Measurements from ENCODE around the gene NAXD.

- TF ChIP-seq, protein P1, sequence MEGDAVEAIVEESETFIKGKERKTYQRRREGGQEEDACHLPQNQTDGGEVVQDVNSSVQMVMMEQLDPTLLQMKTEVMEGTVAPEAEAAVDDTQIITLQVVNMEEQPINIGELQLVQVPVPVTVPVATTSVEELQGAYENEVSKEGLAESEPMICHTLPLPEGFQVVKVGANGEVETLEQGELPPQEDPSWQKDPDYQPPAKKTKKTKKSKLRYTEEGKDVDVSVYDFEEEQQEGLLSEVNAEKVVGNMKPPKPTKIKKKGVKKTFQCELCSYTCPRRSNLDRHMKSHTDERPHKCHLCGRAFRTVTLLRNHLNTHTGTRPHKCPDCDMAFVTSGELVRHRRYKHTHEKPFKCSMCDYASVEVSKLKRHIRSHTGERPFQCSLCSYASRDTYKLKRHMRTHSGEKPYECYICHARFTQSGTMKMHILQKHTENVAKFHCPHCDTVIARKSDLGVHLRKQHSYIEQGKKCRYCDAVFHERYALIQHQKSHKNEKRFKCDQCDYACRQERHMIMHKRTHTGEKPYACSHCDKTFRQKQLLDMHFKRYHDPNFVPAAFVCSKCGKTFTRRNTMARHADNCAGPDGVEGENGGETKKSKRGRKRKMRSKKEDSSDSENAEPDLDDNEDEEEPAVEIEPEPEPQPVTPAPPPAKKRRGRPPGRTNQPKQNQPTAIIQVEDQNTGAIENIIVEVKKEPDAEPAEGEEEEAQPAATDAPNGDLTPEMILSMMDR (IDR thresholded peaks at IDR 0.05): no peak
- TF ChIP-seq POLR2A (IDR thresholded peaks at IDR 0.05): no peak
- TF ChIP-seq POLR2AphosphoS5 (IDR thresholded peaks at IDR 0.05): no peak
- no peak for TF ChIP-seq EP300 (IDR thresholded peaks at IDR 0.05)
Measured at GRCh38 chr13:110571896-110572777, 43.2 kb upstream of the NAXD start.

Measured in gastroesophageal sphincter (tissue), 3 donors.